Liver (tissue), 9 donors: Measurements from ENCODE around the gene RANBP1. TPM values are rescaled to one million over a fixed set of nuclear protein-coding genes. Genes with fewer than 3 reads are reported as not detected.
A peak's percentile ranks its signal among the peaks of the same experiment; 100 is the strongest.

Experiments
- DNase-seq: peaks from one replicate; pipeline ENCODE4 v3.0.0-alpha.2; 2017; ENCODE audit warnings: low spot score
- H3K27ac ChIP-seq, 2 donors: one replicate each; pipeline ENCODE4 v1.7.0; 2013; ENCODE audit warnings: inconsistent platforms in 2 of 2, low read length in 2 of 2, control low read depth in 1 of 2, low read depth in 1 of 2, mild to moderate bottlenecking in 1 of 2
- H3K27me3 ChIP-seq, 4 donors: one replicate each; pipeline versions ENCODE4 v1.6.1 to v1.7.0; 2013; ENCODE audit warnings: low read length in 3 of 4, inconsistent platforms in 1 of 4, mild to moderate bottlenecking in 1 of 4, moderate library complexity in 1 of 4; ENCODE audit not compliant: control insufficient read depth in 4 of 4, insufficient read depth in 4 of 4
- H3K36me3 ChIP-seq, 4 donors: one replicate each; pipeline versions ENCODE4 v1.6.1 to v1.7.0; 2013; ENCODE audit warnings: low read length in 3 of 4, mild to moderate bottlenecking in 3 of 4, low read depth in 1 of 4, moderate library complexity in 1 of 4; ENCODE audit not compliant: control insufficient read depth in 4 of 4, insufficient read depth in 3 of 4
- H3K4me1 ChIP-seq, 4 donors: one replicate each; pipeline versions ENCODE4 v1.6.1 to v1.7.0; 2013; ENCODE audit warnings: low read length in 3 of 4, mild to moderate bottlenecking in 3 of 4, moderate library complexity in 1 of 4; ENCODE audit not compliant: control insufficient read depth in 4 of 4, insufficient read depth in 4 of 4
- H3K4me3 ChIP-seq, 3 donors: one replicate each; pipeline versions ENCODE4 v1.6.1 to v1.7.0; 2013; ENCODE audit warnings: low read length in 3 of 3, control low read depth in 1 of 3, low read depth in 1 of 3, mild to moderate bottlenecking in 1 of 3
- H3K9ac ChIP-seq, 2 donors: one replicate each; pipeline ENCODE4 v1.7.0; 2013; ENCODE audit warnings: low read length in 2 of 2, mild to moderate bottlenecking in 2 of 2, moderate library complexity in 2 of 2, control low read depth in 1 of 2, low read depth in 1 of 2
- H3K9me3 ChIP-seq, 4 donors: one replicate each; pipeline versions ENCODE4 v1.6.1 to v1.7.0; 2013; ENCODE audit warnings: low read length in 3 of 4; ENCODE audit not compliant: control insufficient read depth in 4 of 4
- EGR1 ChIP-seq, 2 donors: IDR thresholded peaks; 2 replicates each; pipeline ENCODE4 v1.6.1; 2016 to 2018; ENCODE audit warnings: antibody characterized with exemption in 2 of 2, low read depth in 2 of 2
- FOXA1 ChIP-seq: IDR thresholded peaks from 2 replicates; pipeline ENCODE4 v1.6.1; 2016; ENCODE audit warnings: antibody characterized with exemption
- FOXA2 ChIP-seq: IDR thresholded peaks from 2 replicates; pipeline ENCODE4 v1.6.1; 2016; ENCODE audit warnings: antibody characterized with exemption
- HNF4G ChIP-seq: IDR thresholded peaks from 2 replicates; pipeline ENCODE4 v1.6.1; 2016; ENCODE audit warnings: antibody characterized with exemption
- JUND ChIP-seq, 2 donors: IDR thresholded peaks; 2 replicates each; pipeline ENCODE4 v1.6.1; 2016; ENCODE audit warnings: antibody characterized with exemption in 2 of 2
- MAX ChIP-seq: IDR thresholded peaks from 2 replicates; pipeline ENCODE4 v1.6.1; 2016; ENCODE audit warnings: antibody characterized with exemption
- NR2F2 ChIP-seq: IDR thresholded peaks from 2 replicates; pipeline ENCODE4 v1.6.1; 2016; ENCODE audit warnings: antibody characterized with exemption
- RAD21 ChIP-seq, 2 donors: IDR thresholded peaks; 2 replicates each; pipeline ENCODE4 v1.6.1; 2016; ENCODE audit warnings: antibody characterized with exemption in 2 of 2, mild to moderate bottlenecking in 2 of 2
- RXRA ChIP-seq, 2 donors: IDR thresholded peaks; 2 replicates each; pipeline ENCODE4 v1.6.1; 2017 to 2018; ENCODE audit warnings: antibody characterized with exemption in 2 of 2, mild to moderate bottlenecking in 1 of 2
- SP1 ChIP-seq: IDR thresholded peaks from 2 replicates; pipeline ENCODE4 v1.6.1; 2018; ENCODE audit warnings: antibody characterized with exemption, mild to moderate bottlenecking
- TAF1 ChIP-seq: conservative IDR thresholded peaks from 2 replicates; pipeline ENCODE4 v1.6.1; 2016; ENCODE audit warnings: antibody characterized with exemption, mild to moderate bottlenecking
- YY1 ChIP-seq: IDR thresholded peaks from 2 replicates; pipeline ENCODE4 v1.6.1; 2016; ENCODE audit warnings: antibody characterized with exemption, mild to moderate bottlenecking
- WGBS: extraction: QIAGEN DNeasy Blood & Tissue Kit; methylation state at CpG from one replicate; pipeline ENCODE4 v1.1.7; 2013; 5-methylcytosine and 5-hydroxymethylcytosine counted together
- polyA plus RNA-seq, 2 donors: library from polyadenylated mRNA; stranded (reverse) in 1 of 2; unstranded in 1 of 2; fragments of 200-250 nt in 1 of 2; fragments of >200 nt in 1 of 2; fragmentation: Nextera tagmentation in 1 of 2; extraction: Ambion mirVana in 1 of 2; gene quantifications; one replicate each; pipeline versions ENCODE4 v1.2.1 to v1.2.3, GENCODE V29; 2013 to 2015
- total RNA-seq, 2 donors: library from RNA; depleted of rRNA; stranded (reverse); fragments of >200 nt; gene quantifications; one replicate each; pipeline ENCODE4 v1.2.3, GENCODE V29; 2014
- TF ChIP-seq, protein P1 (sequence below): IDR thresholded peaks from 2 replicates; pipeline ENCODE4 v1.6.1; 2016; ENCODE audit warnings: antibody characterized with exemption, mild to moderate bottlenecking
- TF ChIP-seq, protein P2 (sequence below): IDR thresholded peaks from 2 replicates; pipeline ENCODE4 v1.6.1; 2016; ENCODE audit warnings: antibody characterized with exemption
- donor health status: healthy.
- donor health status: healthy.
- donor health status: healthy.
- donor health status: healthy.
- donor health status: healthy.

Gene RANBP1
- total and polyA plus RNA-seq, 4 donors: 62.3 to 102 (median 87.8) TPM

DNA sequence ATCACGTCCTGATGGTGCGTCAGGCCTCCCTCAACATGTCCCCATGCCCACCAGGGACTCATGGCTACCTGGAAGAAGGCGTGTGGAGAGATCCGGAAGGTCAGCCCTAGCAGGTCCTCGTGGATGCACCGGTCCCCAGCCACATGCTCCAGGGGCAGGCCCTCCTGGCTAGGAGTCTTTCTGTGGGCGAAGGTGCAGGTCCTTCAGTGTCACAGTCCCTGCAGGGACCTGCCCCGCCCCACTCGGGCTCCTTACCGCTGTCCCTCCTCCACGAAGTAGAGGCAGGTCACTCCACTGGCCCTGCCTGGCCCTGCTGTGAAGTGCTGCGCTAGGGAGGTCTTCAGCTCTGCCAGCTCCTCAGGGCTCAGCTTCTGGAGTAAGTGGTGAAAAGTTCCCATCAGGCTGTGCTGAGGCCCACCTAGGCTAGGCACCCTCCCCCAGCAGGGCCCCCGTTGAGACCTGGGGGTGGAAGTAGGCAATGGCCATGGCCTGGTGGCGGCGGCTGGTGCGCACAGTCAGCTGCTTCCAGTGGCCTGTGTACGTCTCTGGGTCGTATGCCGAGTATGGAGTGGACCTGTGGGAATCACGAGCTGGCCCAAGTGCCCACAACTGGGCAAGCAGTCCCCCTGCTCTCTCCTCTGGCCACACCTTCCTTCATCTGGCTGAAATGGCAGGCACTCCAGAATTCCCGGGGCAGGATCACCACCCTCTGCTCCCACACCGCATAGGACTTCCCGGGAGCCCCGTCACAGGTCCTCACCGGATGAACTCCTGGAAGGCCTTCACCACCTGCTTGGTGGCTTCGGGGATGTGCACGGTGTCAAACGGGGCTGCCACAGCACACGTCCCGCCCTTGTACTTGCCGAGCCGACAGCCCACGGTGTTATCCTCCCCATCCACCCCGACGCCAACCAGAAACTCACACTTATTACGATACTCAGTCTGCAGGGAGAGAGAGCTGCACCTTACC lies 1.1 kb upstream of the RANBP1 start (continued):
- TF ChIP-seq, protein P1, sequence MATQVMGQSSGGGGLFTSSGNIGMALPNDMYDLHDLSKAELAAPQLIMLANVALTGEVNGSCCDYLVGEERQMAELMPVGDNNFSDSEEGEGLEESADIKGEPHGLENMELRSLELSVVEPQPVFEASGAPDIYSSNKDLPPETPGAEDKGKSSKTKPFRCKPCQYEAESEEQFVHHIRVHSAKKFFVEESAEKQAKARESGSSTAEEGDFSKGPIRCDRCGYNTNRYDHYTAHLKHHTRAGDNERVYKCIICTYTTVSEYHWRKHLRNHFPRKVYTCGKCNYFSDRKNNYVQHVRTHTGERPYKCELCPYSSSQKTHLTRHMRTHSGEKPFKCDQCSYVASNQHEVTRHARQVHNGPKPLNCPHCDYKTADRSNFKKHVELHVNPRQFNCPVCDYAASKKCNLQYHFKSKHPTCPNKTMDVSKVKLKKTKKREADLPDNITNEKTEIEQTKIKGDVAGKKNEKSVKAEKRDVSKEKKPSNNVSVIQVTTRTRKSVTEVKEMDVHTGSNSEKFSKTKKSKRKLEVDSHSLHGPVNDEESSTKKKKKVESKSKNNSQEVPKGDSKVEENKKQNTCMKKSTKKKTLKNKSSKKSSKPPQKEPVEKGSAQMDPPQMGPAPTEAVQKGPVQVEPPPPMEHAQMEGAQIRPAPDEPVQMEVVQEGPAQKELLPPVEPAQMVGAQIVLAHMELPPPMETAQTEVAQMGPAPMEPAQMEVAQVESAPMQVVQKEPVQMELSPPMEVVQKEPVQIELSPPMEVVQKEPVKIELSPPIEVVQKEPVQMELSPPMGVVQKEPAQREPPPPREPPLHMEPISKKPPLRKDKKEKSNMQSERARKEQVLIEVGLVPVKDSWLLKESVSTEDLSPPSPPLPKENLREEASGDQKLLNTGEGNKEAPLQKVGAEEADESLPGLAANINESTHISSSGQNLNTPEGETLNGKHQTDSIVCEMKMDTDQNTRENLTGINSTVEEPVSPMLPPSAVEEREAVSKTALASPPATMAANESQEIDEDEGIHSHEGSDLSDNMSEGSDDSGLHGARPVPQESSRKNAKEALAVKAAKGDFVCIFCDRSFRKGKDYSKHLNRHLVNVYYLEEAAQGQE: no peak
- TF ChIP-seq RAD21 (IDR thresholded peaks at IDR 0.05): no peak
- no peak for TF ChIP-seq FOXA2
- TF ChIP-seq NR2F2: no peak
- TF ChIP-seq RXRA (IDR thresholded peaks at IDR 0.05): no peak
- TF ChIP-seq YY1: no peak
- no peak for TF ChIP-seq MAX
- no peak for TF ChIP-seq TAF1
- no peak for TF ChIP-seq FOXA1

- peak overlapping the region; percentile 86 to 93 for H3K9ac ChIP-seq
- H3K27ac ChIP-seq: peak overlapping the region; percentile 84 to 92
- H3K4me1 ChIP-seq: peaks cover 10 to 57% (median 36%) of the 10 kb centered on the region in 4 donors
- peaks cover 26 to 49% (median 32%) of the 10 kb centered on the region in 4 donors for H3K36me3 ChIP-seq
- H3K4me3 ChIP-seq: peak overlapping the region; percentile 63 to 98 (median 83)
- no peaks in the 10 kb centered on the region for H3K9me3 ChIP-seq
- TF ChIP-seq FOXA1 (no peak), NR2F2 (no peak), JUND (IDR thresholded peaks at IDR 0.05) (no peak), YY1 (no peak), EGR1 (IDR thresholded peaks at IDR 0.05; ENCODE audit: low read depth in 2 of 2) (no peak), SP1 (no peak), MAX (no peak), RAD21 (IDR thresholded peaks at IDR 0.05) (no peak), HNF4G (no peak), FOXA2 (no peak)
- TF ChIP-seq, protein P1: no peak
- TF ChIP-seq, protein P2, sequence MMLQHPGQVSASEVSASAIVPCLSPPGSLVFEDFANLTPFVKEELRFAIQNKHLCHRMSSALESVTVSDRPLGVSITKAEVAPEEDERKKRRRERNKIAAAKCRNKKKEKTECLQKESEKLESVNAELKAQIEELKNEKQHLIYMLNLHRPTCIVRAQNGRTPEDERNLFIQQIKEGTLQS: no peak
- no peak for DNase-seq
- no peaks in the 10 kb centered on the region for H3K27me3 ChIP-seq
- WGBS: 6% methylated on average over 27 of the region's 27 CpGs
Measured at GRCh38 chr22:20116376-20116950, 559 bp downstream of the RANBP1 start.
